Fibroblast of the aortic adventitia (primary cell): ENCODE results near the gene LRIT2. TPM values are rescaled to one million over a fixed set of nuclear protein-coding genes. Genes with fewer than 3 reads are reported as not detected.

Experiments
- DNase-seq: peaks from one replicate; pipeline ENCODE4 v3.0.0-alpha.2; 2010; ENCODE audit warnings: low read depth
- H3K4me3 ChIP-seq: 2 replicates; pipeline ENCODE4 v1.5.1; 2011; ENCODE audit warnings: low read depth, mild to moderate bottlenecking, control low read depth, low read length, moderate library complexity
- CTCF ChIP-seq: IDR thresholded peaks from 2 replicates; pipeline ENCODE4 v1.5.1; 2011; ENCODE audit warnings: mild to moderate bottlenecking, low read length, control low read depth, inconsistent platforms; ENCODE audit not compliant: insufficient read depth
- total RNA-seq: library from RNA; depleted of rRNA; stranded (reverse); fragments of >200 nt; gene quantifications from 2 replicates; pipeline ENCODE4 v1.2.3, GENCODE V29; 2012; ENCODE audit warnings: low replicate concordance

Gene LRIT2
- total RNA-seq, 1 donor = not detected

- DNase-seq = no peak
- no peak overlapping the region for H3K4me3 ChIP-seq
- TF ChIP-seq CTCF = no peak
Observed at GRCh38 chr10:84178160-84178609, 47.2 kb downstream of the LRIT2 start.

DNA sequence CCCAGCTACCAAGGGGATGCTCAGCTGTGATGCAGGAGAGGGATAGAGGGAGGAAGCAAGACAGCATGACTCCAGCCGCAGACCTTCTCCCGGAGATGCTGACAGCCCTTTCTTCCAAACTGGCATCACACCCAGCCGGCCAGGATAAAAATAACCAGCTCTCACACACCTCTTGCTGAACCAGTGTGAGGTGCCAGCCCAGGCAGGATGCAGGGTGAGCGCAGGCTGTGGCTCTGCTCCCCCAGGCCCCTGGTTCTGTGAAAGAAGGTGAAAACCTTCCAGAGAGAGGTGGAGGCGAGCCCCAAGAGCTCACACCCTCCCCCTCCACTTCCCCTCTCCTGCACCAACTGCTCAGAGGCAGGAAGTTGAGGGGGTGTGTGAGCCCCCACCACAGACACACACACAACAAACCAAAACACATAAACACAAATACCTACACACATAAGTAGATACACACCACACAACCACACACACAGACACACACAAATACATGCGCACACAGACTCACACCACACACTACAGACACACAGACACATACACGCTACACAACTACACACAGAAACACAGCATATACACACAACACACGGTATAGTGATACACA lies 47.7 kb downstream of the LRIT2 start:
- no peak for DNase-seq
- no peak for TF ChIP-seq CTCF
- no peak overlapping the region for H3K4me3 ChIP-seq

DNA sequence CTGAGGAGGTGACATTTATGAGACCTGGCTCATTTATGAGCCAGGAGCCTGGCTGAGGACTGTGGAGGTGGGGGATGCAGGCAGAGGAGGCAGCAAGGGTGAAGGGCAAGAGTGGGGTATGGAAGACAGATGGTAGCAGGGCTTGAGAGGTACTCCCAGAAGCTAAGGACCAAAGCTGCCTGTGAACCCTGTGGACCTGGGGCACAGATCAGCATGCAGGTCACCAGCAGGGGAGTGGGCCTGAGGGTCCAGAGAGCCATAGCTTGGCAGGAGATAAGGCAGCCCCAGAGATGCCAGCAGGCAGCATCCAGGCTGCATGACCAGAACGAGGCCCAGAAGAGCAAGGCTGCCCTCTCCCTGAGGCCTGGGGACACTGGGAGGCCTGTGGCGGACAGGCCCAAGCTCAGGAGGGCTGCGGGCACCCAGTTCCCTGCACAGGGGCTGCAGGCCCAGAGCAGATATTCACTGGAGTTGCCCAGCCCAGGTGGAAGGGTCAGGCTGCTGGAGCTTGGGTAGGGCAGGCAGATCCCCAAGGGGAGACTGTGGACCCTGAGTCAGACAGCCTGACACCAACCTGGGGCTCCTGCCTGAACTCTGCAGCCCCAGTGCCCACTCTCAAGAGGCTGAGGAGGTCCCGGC lies 48.4 kb downstream of the LRIT2 start:
- H3K4me3 ChIP-seq = no peak overlapping the region
- no peak for TF ChIP-seq CTCF
- no peak for DNase-seq

DNA sequence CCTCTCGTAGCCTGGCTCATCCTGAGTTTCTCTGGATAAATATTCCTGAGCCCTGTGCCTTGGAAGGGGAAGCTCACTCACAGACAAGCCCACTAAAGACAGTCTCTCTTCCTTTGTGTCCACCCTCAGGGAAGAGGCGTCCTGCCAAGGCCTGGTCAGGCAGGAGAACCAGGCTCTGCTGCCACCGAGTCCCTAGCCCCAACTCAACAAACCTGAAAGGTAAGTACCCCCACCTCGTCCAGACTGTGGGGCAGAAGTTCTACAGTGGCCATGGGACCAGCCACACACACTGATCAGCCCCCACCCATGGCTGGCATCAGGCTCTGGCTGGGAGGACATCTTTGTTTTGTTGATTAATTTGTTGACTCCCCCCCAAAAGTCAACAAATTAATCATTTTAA lies 49.0 kb downstream of the LRIT2 start:
- H3K4me3 ChIP-seq = no peak overlapping the region
- TF ChIP-seq CTCF = no peak
- DNase-seq = no peak

DNA sequence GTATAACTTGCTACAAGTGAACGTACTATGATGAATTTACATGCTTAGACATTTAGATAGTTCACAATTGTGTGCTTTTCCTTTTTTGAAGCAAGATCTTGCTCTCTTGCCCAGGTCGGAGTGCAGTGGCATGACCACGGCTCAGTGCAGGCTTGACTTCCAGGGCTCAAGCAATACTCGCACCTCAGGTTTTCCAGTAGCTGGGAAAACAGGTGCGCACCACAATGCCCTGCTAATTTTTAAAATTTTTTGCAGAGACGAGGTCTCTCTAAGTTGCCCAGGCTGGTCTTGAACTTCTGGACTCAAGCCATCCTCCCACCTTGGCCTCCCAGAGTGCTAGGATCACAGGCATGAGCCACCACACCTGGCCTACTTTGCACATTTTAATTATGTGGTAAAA lies 49.9 kb downstream of the LRIT2 start:
- no peak for DNase-seq
- no peak for TF ChIP-seq CTCF
- no peak overlapping the region for H3K4me3 ChIP-seq

DNA sequence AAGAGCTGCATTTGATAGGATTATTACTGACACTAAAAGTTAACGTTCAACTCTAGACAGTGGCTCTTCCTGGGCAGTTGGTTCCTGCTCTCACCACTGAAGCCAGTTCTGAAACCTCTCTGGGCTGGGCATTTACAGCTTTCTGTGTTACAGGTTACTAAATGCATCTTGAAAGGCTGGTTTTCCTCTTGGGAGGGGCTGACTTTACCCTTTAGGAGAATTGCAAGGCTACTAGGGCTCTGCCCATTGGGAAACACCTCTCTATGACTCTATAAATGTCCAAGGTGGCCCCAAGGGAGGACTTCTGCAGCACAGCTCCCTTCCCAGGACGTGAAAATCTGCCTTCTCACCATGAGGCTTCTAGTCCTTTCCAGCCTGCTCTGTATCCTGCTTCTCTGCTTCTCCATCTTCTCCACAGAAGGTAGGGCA lies 51.8 kb downstream of the LRIT2 start, which contains the start of gene GPR15LG:
Gene GPR15LG (plus strand): TSS at position 301 of the 429 bp plus-strand sequence. CDS start 51 bp downstream, at position 352.
- no peak for TF ChIP-seq CTCF
- no peak for DNase-seq
- H3K4me3 ChIP-seq = no peak within 1 kb of the TSS
